Measurements from ENCODE around the gene SLC6A5.

- TF ChIP-seq CHD7 (IDR thresholded peaks at IDR 0.05; ENCODE audit: low read depth, low read length), result no peak
- no peak for TF ChIP-seq BRF2 (IDR thresholded peaks at IDR 0.05; ENCODE audit: borderline replicate concordance, insufficient read depth, insufficient read length)
Measured at GRCh38 chr11:20676658-20677057, 77.2 kb downstream of the SLC6A5 start.

Measured in K562 (cell line).